MCF 10A (cell line): ENCODE results near the gene CLSTN2. TPM values are rescaled to one million over a fixed set of nuclear protein-coding genes. Genes with fewer than 3 reads are reported as not detected.

Experiments
- BruUV-seq: library from RNA; stranded (reverse); fragments of 400-500 nt; replicated peaks from 2 replicates; lab custom pipeline; 2021; lab: Mats Ljungman, UMichigan
- CTCF ChIA-PET: fragments of 300-600 bp; sonication (Branson Sonifier 250); formaldehyde crosslinking; extraction: SDS; loops from one replicate; lab custom pipeline; 2021; ENCODE audit warnings: antibody characterized with exemption, inconsistent platforms; lab: Yijun Ruan, JAX
- POLR2A ChIA-PET: fragments of 300-600, 350-650 bp; sonication (Branson Sonifier 250); formaldehyde crosslinking; extraction: SDS; loops from one replicate; lab custom pipeline; 2020; ENCODE audit warnings: antibody characterized with exemption, inconsistent platforms; lab: Yijun Ruan, JAX
- DNase-seq: peaks from one replicate; pipeline ENCODE4 v3.0.0-alpha.2; 2018; ENCODE audit not compliant: unreplicated experiment
- H3K27ac Mint-ChIP-seq: one replicate; pipeline ENCODE4 v1.8.0; 2022; ENCODE audit warnings: mild to moderate bottlenecking, low read depth, mixed read lengths; ENCODE audit not compliant: unreplicated experiment
- H3K27me3 Mint-ChIP-seq: one replicate; pipeline ENCODE4 v1.8.0; 2022; ENCODE audit warnings: mixed read lengths; ENCODE audit not compliant: insufficient read depth, unreplicated experiment
- H3K36me3 Mint-ChIP-seq: one replicate; pipeline ENCODE4 v1.8.0; 2022; ENCODE audit warnings: mild to moderate bottlenecking, moderate library complexity, mixed read lengths; ENCODE audit not compliant: insufficient read depth, unreplicated experiment
- H3K4me1 Mint-ChIP-seq: one replicate; pipeline ENCODE4 v1.8.0; 2022; ENCODE audit warnings: mixed read lengths; ENCODE audit not compliant: insufficient read depth, unreplicated experiment
- H3K4me3 Mint-ChIP-seq: one replicate; pipeline ENCODE4 v1.8.0; 2022; ENCODE audit warnings: mild to moderate bottlenecking, moderate library complexity, mixed read lengths; ENCODE audit not compliant: unreplicated experiment
- H3K9me3 Mint-ChIP-seq: one replicate; pipeline ENCODE4 v1.8.0; 2022; ENCODE audit warnings: mixed read lengths; ENCODE audit not compliant: unreplicated experiment
- CTCF ChIP-seq: fragments of 200-600 bp; IDR thresholded peaks from one replicate; pipeline ENCODE4 v1.8.0; 2022; ENCODE audit warnings: antibody characterized with exemption, mild to moderate bottlenecking; ENCODE audit not compliant: unreplicated experiment
- intact Hi-C: fragments of 100-400 bp; cut with micrococcal nuclease; formaldehyde crosslinking; loops from 2 replicates; pipeline ENCODE4 v1.14.1; 2022
- total RNA-seq: library from RNA; stranded (reverse); gene quantifications from 2 replicates; pipeline ENCODE4 v1.2.3, GENCODE V29; 2022

The CLSTN2 gene
- total RNA-seq, 1 experiment from 2014 or later: not detected

- intact Hi-C loops: no loop called here
- Mint-ChIP-seq H3K9me3 (peaks cover 8% of the 10 kb centered on the region), H3K4me1 (peaks cover 18% of the 10 kb centered on the region), H3K36me3 (peaks cover 12% of the 10 kb centered on the region), H3K27ac (peak overlapping the region; percentile 54), H3K4me3 (no peak overlapping the region), H3K27me3 (no peaks in the 10 kb centered on the region)
- ChIA-PET POLR2A (interaction anchor here (0.5 to 0.7 kb wide), 4 partner anchors 46 to 933 kb away, joined by 3 to 5 read pairs (median 4); no protein-coding TSS in a partner anchor), CTCF (interaction anchor here (0.6 to 1.5 kb wide), 4 partner anchors 11 to 341 kb away, joined by 3 read pairs; no protein-coding TSS in a partner anchor)
- TF ChIP-seq CTCF: no peak
- no TSS peak for BruUV-seq
- peak; percentile 90 for DNase-seq
These were observed 594.1 kb downstream of the CLSTN2 start for GRCh38 chr3:140529096-140529495.

- intact Hi-C loops: no loop called here
- ChIA-PET CTCF (interaction anchor here (0.5 to 1.5 kb wide), 6 partner anchors 12 to 738 kb away, joined by 3 read pairs; no protein-coding TSS in a partner anchor), POLR2A (interaction anchor here (0.5 to 0.7 kb wide), 3 partner anchors 46 to 865 kb away, joined by 3 to 4 read pairs (median 3); no protein-coding TSS in a partner anchor)
- no TSS peak for BruUV-seq
- no peaks in the 10 kb centered on the region for H3K27me3 Mint-ChIP-seq
- no peak for TF ChIP-seq CTCF
- DNase-seq: no peak
- H3K4me3 Mint-ChIP-seq: no peak overlapping the region
- peaks cover 12% of the 10 kb centered on the region for H3K36me3 Mint-ChIP-seq
- peaks cover 18% of the 10 kb centered on the region for H3K4me1 Mint-ChIP-seq
- peaks cover 7% of the 10 kb centered on the region for H3K9me3 Mint-ChIP-seq
- peak overlapping the region; percentile 54 for H3K27ac Mint-ChIP-seq
These were observed 594.6 kb downstream of the CLSTN2 start for GRCh38 chr3:140529558-140529957.

- Mint-ChIP-seq H3K9me3 (peaks cover 7% of the 10 kb centered on the region), H3K27ac (peak overlapping the region; percentile 12), H3K4me3 (no peak overlapping the region), H3K36me3 (peaks cover 12% of the 10 kb centered on the region), H3K27me3 (no peaks in the 10 kb centered on the region), H3K4me1 (peaks cover 18% of the 10 kb centered on the region)
- BruUV-seq: no TSS peak
- ChIA-PET POLR2A (interaction anchor here (0.7 kb wide), 1 partner anchor 864 kb away, joined by 4 read pairs; no protein-coding TSS in a partner anchor), CTCF (interaction anchor here (0.5 to 1.5 kb wide), 4 partner anchors 23 to 737 kb away, joined by 3 read pairs; no protein-coding TSS in a partner anchor)
- no peak for TF ChIP-seq CTCF
- intact Hi-C loops: no loop called here
- no peak for DNase-seq
These were observed 595.1 kb downstream of the CLSTN2 start for GRCh38 chr3:140530131-140530530.

GRCh38 chr3:140530603-140531002 is 595.6 kb downstream of the CLSTN2 start:
- CTCF ChIA-PET: interaction anchor here (1.5 kb wide), 1 partner anchor 206 kb away, joined by 3 read pairs; no protein-coding TSS in a partner anchor
- no TSS peak for BruUV-seq
- Mint-ChIP-seq H3K4me3 (no peak overlapping the region), H3K4me1 (peaks cover 18% of the 10 kb centered on the region), H3K27me3 (no peaks in the 10 kb centered on the region), H3K9me3 (peaks cover 6% of the 10 kb centered on the region), H3K27ac (peak overlapping the region; percentile 12), H3K36me3 (peaks cover 12% of the 10 kb centered on the region)
- TF ChIP-seq CTCF: no peak
- intact Hi-C loops: no loop called here
- DNase-seq: peak; percentile 5
- POLR2A ChIA-PET: no interaction called here
